ENCODE results near the gene KRTAP20-1.

Gene KRTAP20-1

GRCh38 chr21:30600787-30601186 lies 15.4 kb upstream of the KRTAP20-1 start, which contains the start of gene KRTAP22-1:
KRTAP22-1 (plus strand) TSS chr21:30601087.
- H3K9me2 ChIP-seq (replicated peaks; ENCODE audit: low read depth, low read length): no peaks in the 10 kb centered on the region
- no peak within 1 kb of the TSS for H3K4me3 ChIP-seq (ENCODE audit: low read length, poor library complexity, severe bottlenecking)
- H3K4me1 ChIP-seq (ENCODE audit: insufficient read depth, low read length, poor library complexity, severe bottlenecking): no peaks in the 10 kb centered on the region
- H2AFZ ChIP-seq (ENCODE audit: low read length): no peak within 1 kb of the TSS
- H3K9ac ChIP-seq (ENCODE audit: low read depth, low read length, poor library complexity, severe bottlenecking): no peak within 1 kb of the TSS
- H4K20me1 ChIP-seq (ENCODE audit: insufficient read depth, low read length, poor library complexity, severe bottlenecking): no peaks in the 10 kb centered on the region
- TF ChIP-seq EZH2phosphoT487 (IDR thresholded peaks at IDR 0.05; ENCODE audit: borderline replicate concordance): no peak
- TF ChIP-seq, protein P1, sequence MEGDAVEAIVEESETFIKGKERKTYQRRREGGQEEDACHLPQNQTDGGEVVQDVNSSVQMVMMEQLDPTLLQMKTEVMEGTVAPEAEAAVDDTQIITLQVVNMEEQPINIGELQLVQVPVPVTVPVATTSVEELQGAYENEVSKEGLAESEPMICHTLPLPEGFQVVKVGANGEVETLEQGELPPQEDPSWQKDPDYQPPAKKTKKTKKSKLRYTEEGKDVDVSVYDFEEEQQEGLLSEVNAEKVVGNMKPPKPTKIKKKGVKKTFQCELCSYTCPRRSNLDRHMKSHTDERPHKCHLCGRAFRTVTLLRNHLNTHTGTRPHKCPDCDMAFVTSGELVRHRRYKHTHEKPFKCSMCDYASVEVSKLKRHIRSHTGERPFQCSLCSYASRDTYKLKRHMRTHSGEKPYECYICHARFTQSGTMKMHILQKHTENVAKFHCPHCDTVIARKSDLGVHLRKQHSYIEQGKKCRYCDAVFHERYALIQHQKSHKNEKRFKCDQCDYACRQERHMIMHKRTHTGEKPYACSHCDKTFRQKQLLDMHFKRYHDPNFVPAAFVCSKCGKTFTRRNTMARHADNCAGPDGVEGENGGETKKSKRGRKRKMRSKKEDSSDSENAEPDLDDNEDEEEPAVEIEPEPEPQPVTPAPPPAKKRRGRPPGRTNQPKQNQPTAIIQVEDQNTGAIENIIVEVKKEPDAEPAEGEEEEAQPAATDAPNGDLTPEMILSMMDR (conservative IDR thresholded peaks at IDR 0.05; ENCODE audit: low read length): no peak
- no peak within 1 kb of the TSS for H3K4me2 ChIP-seq (ENCODE audit: low read depth, low read length, poor library complexity, severe bottlenecking)
- H3F3A ChIP-seq (ENCODE audit: low read depth): no peaks in the 10 kb centered on the region
- 0 out of 2 replicates have a peak, but pooled peaks cover 3% of the 10 kb centered on the region for H3K9me3 ChIP-seq (ENCODE audit: insufficient read depth, low read depth, low read length)
- no peaks in the 10 kb centered on the region for H3K27me3 ChIP-seq (ENCODE audit: insufficient read depth, low read length, poor library complexity, severe bottlenecking)
- H3K36me3 ChIP-seq (ENCODE audit: insufficient read depth, low read length): no peaks in the 10 kb centered on the region
- no peaks in the 10 kb centered on the region for H3K79me2 ChIP-seq (ENCODE audit: insufficient read depth, low read length)

GRCh38 chr21:30605968-30606367 lies 10.3 kb upstream of the KRTAP20-1 start:
- Histone ChIP-seq H3K4me1 (ENCODE audit: insufficient read depth, low read length, poor library complexity, severe bottlenecking) (no peaks in the 10 kb centered on the region), H3K36me3 (ENCODE audit: insufficient read depth, low read length) (no peaks in the 10 kb centered on the region), H3K79me2 (ENCODE audit: insufficient read depth, low read length) (no peaks in the 10 kb centered on the region), H2AFZ (ENCODE audit: low read length) (no peak overlapping the region), H3K27me3 (ENCODE audit: insufficient read depth, low read length, poor library complexity, severe bottlenecking) (no peaks in the 10 kb centered on the region), H3K9ac (ENCODE audit: low read depth, low read length, poor library complexity, severe bottlenecking) (no peak overlapping the region), H4K20me1 (ENCODE audit: insufficient read depth, low read length, poor library complexity, severe bottlenecking) (no peaks in the 10 kb centered on the region), H3K4me2 (ENCODE audit: low read depth, low read length, poor library complexity, severe bottlenecking) (no peak overlapping the region), H3K9me3 (ENCODE audit: insufficient read depth, low read depth, low read length) (0 out of 2 replicates have a peak, but pooled peaks cover 3% of the 10 kb centered on the region), H3F3A (ENCODE audit: low read depth) (no peaks in the 10 kb centered on the region), H3K9me2 (replicated peaks; ENCODE audit: low read depth, low read length) (no peaks in the 10 kb centered on the region), H3K4me3 (ENCODE audit: low read length, poor library complexity, severe bottlenecking) (no peak overlapping the region)
- TF ChIP-seq EZH2phosphoT487 (IDR thresholded peaks at IDR 0.05; ENCODE audit: borderline replicate concordance): no peak
- TF ChIP-seq, protein P1 (conservative IDR thresholded peaks at IDR 0.05; ENCODE audit: low read length): no peak

DNA sequence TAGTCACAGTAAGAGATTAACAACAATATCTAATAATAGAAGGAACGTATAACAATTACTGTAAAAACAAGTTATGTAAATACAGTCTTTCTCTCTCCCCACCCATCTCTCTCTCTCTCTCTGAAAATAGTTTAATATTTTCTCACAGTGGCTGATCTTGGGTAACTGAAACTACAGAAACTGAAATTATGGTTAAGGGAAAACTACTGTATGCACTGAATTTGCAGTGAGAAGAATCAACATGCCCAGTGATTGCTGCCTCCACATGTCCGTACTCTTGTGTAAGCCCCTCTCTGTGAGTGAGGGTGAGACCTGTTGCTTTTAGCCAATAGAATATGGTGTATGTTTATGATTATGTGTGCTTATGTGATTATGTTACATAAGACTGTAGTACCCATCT lies 4.1 kb upstream of the KRTAP20-1 start:
- H3K79me2 ChIP-seq (ENCODE audit: insufficient read depth, low read length): no peaks in the 10 kb centered on the region
- no peak overlapping the region for H2AFZ ChIP-seq (ENCODE audit: low read length)
- no peaks in the 10 kb centered on the region for H3K9me3 ChIP-seq (ENCODE audit: insufficient read depth, low read depth, low read length)
- no peaks in the 10 kb centered on the region for H3F3A ChIP-seq (ENCODE audit: low read depth)
- H3K4me3 ChIP-seq (ENCODE audit: low read length, poor library complexity, severe bottlenecking): no peak overlapping the region
- H3K36me3 ChIP-seq (ENCODE audit: insufficient read depth, low read length): no peaks in the 10 kb centered on the region
- H4K20me1 ChIP-seq (ENCODE audit: insufficient read depth, low read length, poor library complexity, severe bottlenecking): no peaks in the 10 kb centered on the region
- no peaks in the 10 kb centered on the region for H3K4me1 ChIP-seq (ENCODE audit: insufficient read depth, low read length, poor library complexity, severe bottlenecking)
- H3K9me2 ChIP-seq (replicated peaks; ENCODE audit: low read depth, low read length): no peaks in the 10 kb centered on the region
- no peaks in the 10 kb centered on the region for H3K27me3 ChIP-seq (ENCODE audit: insufficient read depth, low read length, poor library complexity, severe bottlenecking)
- H3K4me2 ChIP-seq (ENCODE audit: low read depth, low read length, poor library complexity, severe bottlenecking): no peak overlapping the region
- no peak overlapping the region for H3K9ac ChIP-seq (ENCODE audit: low read depth, low read length, poor library complexity, severe bottlenecking)
- no peak for TF ChIP-seq EZH2phosphoT487 (IDR thresholded peaks at IDR 0.05; ENCODE audit: borderline replicate concordance)
- TF ChIP-seq, protein P1 (conservative IDR thresholded peaks at IDR 0.05; ENCODE audit: low read length): no peak
